ENCODE data around the gene PLOD3. TPM values are rescaled to one million over a fixed set of nuclear protein-coding genes. Genes with fewer than 3 reads are reported as not detected.

PLOD3 gene
- total and polyA plus RNA-seq, 2 donors from 2014 or later, result 53.5 to 78.8 TPM

GRCh38 chr7:101156866-101157589 is 60.4 kb downstream of the PLOD3 start:
- Histone ChIP-seq H3K4me3 (ENCODE audit: low read length in 3 of 3) (no peak overlapping the region), H3K9ac (ENCODE audit: low read length in 3 of 3) (no peak overlapping the region), H3K36me3 (ENCODE audit: control insufficient read depth in 2 of 3, insufficient read depth in 3 of 3, low read length in 3 of 3) (peaks cover 0 to 4% (median 3%) of the 10 kb centered on the region in 3 donors), H3K27me3 (ENCODE audit: control insufficient read depth, insufficient read depth, low read length) (no peaks in the 10 kb centered on the region), H3K9me3 (ENCODE audit: control insufficient read depth in 2 of 3, insufficient read depth in 1 of 3, low read length in 3 of 3) (no peaks in the 10 kb centered on the region), H3K27ac (ENCODE audit: low read depth in 2 of 2, low read length in 2 of 2) (no peak overlapping the region), H3K4me1 (ENCODE audit: control insufficient read depth in 2 of 3, insufficient read depth in 2 of 3, low read depth in 1 of 3, low read length in 3 of 3) (peaks cover 0 to 16% (median 5%) of the 10 kb centered on the region in 3 donors)
- TF ChIP-seq CTCF (IDR thresholded peaks at IDR 0.05; ENCODE audit: borderline replicate concordance, extremely low read depth, insufficient read depth), result no peak
- DNase-seq (no peak), FAIRE-seq (no peak)
- intact Hi-C loops (cut with DNase I), result no loop called here

DNA sequence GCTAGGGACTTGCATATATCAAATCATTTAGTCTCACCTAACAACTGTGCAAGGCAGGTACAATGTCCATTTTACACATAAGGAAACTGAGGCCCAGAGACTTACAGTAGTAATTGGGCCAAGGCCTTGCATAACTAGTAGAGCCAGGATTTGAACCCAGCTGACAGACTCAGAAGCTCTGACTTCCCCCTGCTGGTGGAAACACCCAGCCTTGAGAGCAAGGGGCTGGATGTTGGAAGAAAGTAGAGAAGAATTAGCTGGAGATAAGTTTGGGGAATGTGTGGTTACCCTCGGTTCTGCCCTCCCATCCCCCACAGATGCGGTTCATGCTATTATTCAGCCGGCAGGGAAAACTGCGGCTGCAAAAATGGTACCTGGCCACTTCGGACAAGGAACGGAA is 61.1 kb downstream of the PLOD3 start:
- peaks cover 0 to 16% (median 5%) of the 10 kb centered on the region in 3 donors for H3K4me1 ChIP-seq (ENCODE audit: control insufficient read depth in 2 of 3, insufficient read depth in 2 of 3, low read depth in 1 of 3, low read length in 3 of 3)

More for the DNA sequence above, 61.1 kb downstream of the PLOD3 start:
- Histone ChIP-seq H3K27me3 (ENCODE audit: control insufficient read depth, insufficient read depth, low read length) (no peaks in the 10 kb centered on the region), H3K4me3 (ENCODE audit: low read length in 3 of 3) (no peak overlapping the region), H3K9me3 (ENCODE audit: control insufficient read depth in 2 of 3, insufficient read depth in 1 of 3, low read length in 3 of 3) (no peaks in the 10 kb centered on the region), H3K36me3 (ENCODE audit: control insufficient read depth in 2 of 3, insufficient read depth in 3 of 3, low read length in 3 of 3) (peaks cover 0 to 4% (median 3%) of the 10 kb centered on the region in 3 donors), H3K9ac (ENCODE audit: low read length in 3 of 3) (no peak overlapping the region), H3K27ac (ENCODE audit: low read depth in 2 of 2, low read length in 2 of 2) (no peak overlapping the region)
- FAIRE-seq (no peak), DNase-seq (no peak)
- no peak for TF ChIP-seq CTCF (IDR thresholded peaks at IDR 0.05; ENCODE audit: borderline replicate concordance, extremely low read depth, insufficient read depth)
- intact Hi-C loops (cut with DNase I), result no loop called here

Small RNA genes within 50 kb of the gene (microRNA-seq; reads per million reads assigned to microRNA genes)
- not detected for gene MIR4653

Other genes with a start within 250 kb of the PLOD3 start
- 3.8 TPM for gene MUC12, start 248.0 kb downstream of the PLOD3 start, total RNA-seq
- not detected for gene MUC12, start 248.0 kb downstream of the PLOD3 start, polyA plus RNA-seq (ENCODE audit: insufficient read depth, low read depth, low replicate concordance)
- not detected for gene MUC17, start 197.5 kb downstream of the PLOD3 start, total RNA-seq
- gene MUC17, start 197.5 kb downstream of the PLOD3 start, polyA plus RNA-seq (ENCODE audit: insufficient read depth, low read depth, low replicate concordance), result not detected
- 54.5 TPM for gene TRIM56, start 132.1 kb downstream of the PLOD3 start, total RNA-seq
- gene TRIM56, start 132.1 kb downstream of the PLOD3 start, polyA plus RNA-seq (ENCODE audit: insufficient read depth, low read depth, low replicate concordance), result 6.9 TPM
- 9.9 TPM for gene SERPINE1, start 90.5 kb downstream of the PLOD3 start, total RNA-seq
- 3.5 TPM for gene SERPINE1, start 90.5 kb downstream of the PLOD3 start, polyA plus RNA-seq (ENCODE audit: insufficient read depth, low read depth, low replicate concordance)
- gene AP1S1, start 63.1 kb downstream of the PLOD3 start, total RNA-seq, result 50.4 TPM
- 133 TPM for gene AP1S1, start 63.1 kb downstream of the PLOD3 start, polyA plus RNA-seq (ENCODE audit: insufficient read depth, low read depth, low replicate concordance)
- 0.38 TPM for gene VGF, start 52.0 kb downstream of the PLOD3 start, total RNA-seq
- gene VGF, start 52.0 kb downstream of the PLOD3 start, polyA plus RNA-seq (ENCODE audit: insufficient read depth, low read depth, low replicate concordance), result 2.2 TPM
- gene NAT16, start 37.3 kb downstream of the PLOD3 start, total RNA-seq, result not detected
- not detected for gene NAT16, start 37.3 kb downstream of the PLOD3 start, polyA plus RNA-seq (ENCODE audit: insufficient read depth, low read depth, low replicate concordance)
- 0.25 TPM for gene MOGAT3, start 16.5 kb downstream of the PLOD3 start, total RNA-seq
- gene MOGAT3, start 16.5 kb downstream of the PLOD3 start, polyA plus RNA-seq (ENCODE audit: insufficient read depth, low read depth, low replicate concordance), result 0.37 TPM
- 74.9 TPM for gene ZNHIT1, start 584 bp upstream of the PLOD3 start, total RNA-seq
- gene ZNHIT1, start 584 bp upstream of the PLOD3 start, polyA plus RNA-seq (ENCODE audit: insufficient read depth, low read depth, low replicate concordance), result 208 TPM
- 11.9 TPM for gene CLDN15, start 20.2 kb upstream of the PLOD3 start, total RNA-seq
- 13.3 TPM for gene CLDN15, start 20.2 kb upstream of the PLOD3 start, polyA plus RNA-seq (ENCODE audit: insufficient read depth, low read depth, low replicate concordance)
- gene FIS1, start 27.5 kb upstream of the PLOD3 start, total RNA-seq, result 180 TPM
- gene FIS1, start 27.5 kb upstream of the PLOD3 start, polyA plus RNA-seq (ENCODE audit: insufficient read depth, low read depth, low replicate concordance), result 472 TPM
- 42.5 TPM for gene IFT22, start 104.2 kb upstream of the PLOD3 start, total RNA-seq
- 92.7 TPM for gene IFT22, start 104.2 kb upstream of the PLOD3 start, polyA plus RNA-seq (ENCODE audit: insufficient read depth, low read depth, low replicate concordance)
- 1.2 TPM for gene COL26A1, start 145.3 kb upstream of the PLOD3 start, total RNA-seq
- gene COL26A1, start 145.3 kb upstream of the PLOD3 start, polyA plus RNA-seq (ENCODE audit: insufficient read depth, low read depth, low replicate concordance), result 3.5 TPM